IMR-90 (cell line): Measurements from ENCODE around the gene ACCSL. TPM values are rescaled to one million over a fixed set of nuclear protein-coding genes. Genes with fewer than 3 reads are reported as not detected.

ENCODE experiments used
- ATAC-seq: fragments of 200-7000 bp; cut with Tn5 transposase; 2 replicates; pipeline ENCODE4 v1.9.1; 2020; ENCODE audit warnings: low read depth, mild to moderate bottlenecking, moderate library complexity
- BruUV-seq: library from RNA; stranded (reverse); fragments of 400-500 nt; replicated peaks from 2 replicates; lab custom pipeline; 2021; lab: Mats Ljungman, UMichigan
- CTCF ChIA-PET: fragments of 300-600 bp; formaldehyde crosslinking; extraction: SDS; loops from one replicate; lab custom pipeline; 2021; ENCODE audit warnings: antibody characterized with exemption; lab: Yijun Ruan, JAX
- POLR2A ChIA-PET: fragments of 300-600 bp; sonication (Branson Sonifier 250); formaldehyde crosslinking; loops from one replicate; lab custom pipeline; 2022; ENCODE audit warnings: antibody characterized with exemption; ENCODE audit not compliant: unreplicated experiment; lab: Charles Lee
- DNase-seq: peaks from one replicate; pipeline ENCODE4 v3.0.0; 2013
- H2AFZ ChIP-seq: replicated peaks from 2 replicates; pipeline ENCODE3; 2013; ENCODE audit warnings: low read length, mild to moderate bottlenecking; ENCODE audit not compliant: poor library complexity
- H2AK5ac ChIP-seq: 2 replicates; pipeline ENCODE4 v1.6.1; 2013; ENCODE audit warnings: low read depth, low read length, inconsistent platforms
- H2AK9ac ChIP-seq: replicated peaks from 2 replicates; pipeline ENCODE3; 2013; ENCODE audit warnings: mild to moderate bottlenecking, low read depth, low read length, moderate library complexity; ENCODE audit not compliant: poor library complexity
- H2BK120ac ChIP-seq: 2 replicates; pipeline ENCODE4 v1.6.1; 2013; ENCODE audit warnings: low read depth, low read length, inconsistent platforms
- H2BK15ac ChIP-seq: 3 replicates; pipeline ENCODE4 v1.6.1; 2013; ENCODE audit warnings: low read depth, low read length, inconsistent platforms
- H2BK20ac ChIP-seq: 2 replicates; pipeline ENCODE4 v1.6.1; 2013; ENCODE audit warnings: low read depth, mild to moderate bottlenecking, inconsistent platforms, low read length, moderate library complexity
- H2BK5ac ChIP-seq: 2 replicates; pipeline ENCODE4 v1.6.1; 2013; ENCODE audit warnings: mild to moderate bottlenecking, low read depth, low read length, inconsistent platforms; ENCODE audit not compliant: poor library complexity, severe bottlenecking
- H3K14ac ChIP-seq: replicated peaks from 2 replicates; pipeline ENCODE4 v1.6.1; 2013; ENCODE audit warnings: low read depth, low read length, inconsistent platforms
- H3K18ac ChIP-seq: 2 replicates; pipeline ENCODE4 v1.6.1; 2013; ENCODE audit warnings: low read depth, low read length, control low read depth
- H3K23ac ChIP-seq: 2 replicates; pipeline ENCODE4 v1.6.1; 2013; ENCODE audit warnings: low read depth, low read length, inconsistent platforms
- H3K27ac ChIP-seq: 2 replicates; pipeline ENCODE4 v1.5.1; 2013; ENCODE audit warnings: mild to moderate bottlenecking, control low read depth, low read length; ENCODE audit not compliant: insufficient read depth
- H3K27me3 ChIP-seq: 2 replicates; pipeline ENCODE4 v1.6.1; 2013; ENCODE audit warnings: low read length; ENCODE audit not compliant: control insufficient read depth, insufficient read depth
- H3K36me3 ChIP-seq: 2 replicates; pipeline ENCODE4 v1.6.1; 2013; ENCODE audit warnings: low read length, mixed read lengths; ENCODE audit not compliant: control insufficient read depth, insufficient read depth
- H3K4ac ChIP-seq: 2 replicates; pipeline ENCODE4 v1.6.1; 2013; ENCODE audit warnings: low read depth, low read length, inconsistent platforms
- H3K4me1 ChIP-seq: 2 replicates; pipeline ENCODE4 v1.6.1; 2013; ENCODE audit warnings: low read length, mixed read lengths; ENCODE audit not compliant: control insufficient read depth, insufficient read depth
- H3K4me2 ChIP-seq: 2 replicates; pipeline ENCODE4 v1.6.1; 2013; ENCODE audit warnings: low read depth, mild to moderate bottlenecking, control low read depth, low read length, moderate library complexity
- H3K4me3 ChIP-seq: 2 replicates; pipeline ENCODE4 v1.5.1; 2013; ENCODE audit warnings: low read depth, mild to moderate bottlenecking, control low read depth, low read length, moderate library complexity; ENCODE audit not compliant: insufficient read depth
- H3K56ac ChIP-seq: 2 replicates; pipeline ENCODE4 v1.6.1; 2013; ENCODE audit warnings: low read length, inconsistent platforms; ENCODE audit not compliant: insufficient read depth; ENCODE audit errors: extremely low read depth
- H3K79me1 ChIP-seq, 2 experiments: 2 replicates each; pipeline ENCODE4 v1.6.1; 2013; ENCODE audit warnings: low read length in 2 of 2, inconsistent platforms in 1 of 2, low read depth in 1 of 2
- H3K9ac ChIP-seq: 2 replicates; pipeline ENCODE4 v1.6.1; 2013; ENCODE audit warnings: low read depth, low read length, control low read depth
- H3K9me1 ChIP-seq: 2 replicates; pipeline ENCODE4 v1.6.1; 2013; ENCODE audit warnings: low read length, inconsistent platforms; ENCODE audit not compliant: insufficient read depth
- H3K9me3 ChIP-seq: 2 replicates; pipeline ENCODE4 v1.6.1; 2013; ENCODE audit warnings: low read length; ENCODE audit not compliant: control insufficient read depth, insufficient read depth
- H4K20me1 ChIP-seq: 2 replicates; pipeline ENCODE4 v1.6.1; 2013; ENCODE audit warnings: low read length, inconsistent platforms; ENCODE audit not compliant: insufficient read depth
- H4K5ac ChIP-seq: 2 replicates; pipeline ENCODE4 v1.6.1; 2013; ENCODE audit warnings: mild to moderate bottlenecking, low read depth, low read length, control low read depth
- H4K8ac ChIP-seq, 2 experiments: 2 replicates each; pipeline ENCODE4 v1.6.1; 2013; ENCODE audit warnings: low read depth in 2 of 2, low read length in 2 of 2, control low read depth in 1 of 2, inconsistent platforms in 1 of 2
- H4K91ac ChIP-seq: 2 replicates; pipeline ENCODE4 v1.6.1; 2013; ENCODE audit warnings: low read depth, low read length, inconsistent platforms; ENCODE audit not compliant: insufficient read depth
- CEBPB ChIP-seq: IDR thresholded peaks from 2 replicates; pipeline ENCODE4 v1.6.1; 2012; ENCODE audit warnings: low read depth, low read length, improper control_type of control experiment
- CHD1 ChIP-seq: IDR thresholded peaks from 2 replicates; pipeline ENCODE4 v1.6.1; 2012; ENCODE audit warnings: low read depth, low read length, improper control_type of control experiment
- FOS ChIP-seq: fragments of 150-350 bp; IDR thresholded peaks from 2 replicates; pipeline ENCODE4 v1.6.1; 2016; ENCODE audit warnings: low read depth, low read length
- MAFK ChIP-seq: IDR thresholded peaks from 2 replicates; pipeline ENCODE4 v1.6.1; 2012; ENCODE audit warnings: low read depth, low read length, improper control_type of control experiment
- MAZ ChIP-seq: IDR thresholded peaks from 2 replicates; pipeline ENCODE4 v1.6.1; 2012; ENCODE audit warnings: low read depth, mild to moderate bottlenecking, low read length, improper control_type of control experiment, moderate library complexity, borderline replicate concordance
- MXI1 ChIP-seq: IDR thresholded peaks from 2 replicates; pipeline ENCODE4 v1.6.1; 2012; ENCODE audit warnings: low read depth, mild to moderate bottlenecking, low read length, moderate library complexity, borderline replicate concordance
- NFE2L2 ChIP-seq: fragments of 150-350 bp; IDR thresholded peaks from 2 replicates; pipeline ENCODE4 v1.6.1; 2016; ENCODE audit warnings: low read depth, mild to moderate bottlenecking, low read length
- POLR2A ChIP-seq: IDR thresholded peaks from 2 replicates; pipeline ENCODE4 v1.6.1; 2012; ENCODE audit warnings: mild to moderate bottlenecking, low read depth, low read length
- RCOR1 ChIP-seq: IDR thresholded peaks from 2 replicates; pipeline ENCODE4 v1.6.1; 2012; ENCODE audit warnings: mild to moderate bottlenecking, low read length, improper control_type of control experiment; ENCODE audit not compliant: insufficient replicate concordance
- RFX5 ChIP-seq: IDR thresholded peaks from 2 replicates; pipeline ENCODE4 v1.8.0; 2012; ENCODE audit warnings: low read depth, mild to moderate bottlenecking, low read length, moderate library complexity
- SMC3 ChIP-seq: fragments of 150-350 bp; IDR thresholded peaks from 2 replicates; pipeline ENCODE4 v1.6.1; 2016; ENCODE audit warnings: low read depth, mild to moderate bottlenecking, antibody characterized with exemption, low read length, moderate library complexity
- WGBS, 2 experiments: methylation state at CpG; one replicate each; pipeline versions ENCODE4 v1.1.5 to v1.1.7; 2013; ENCODE audit warnings: missing lambda C conversion rate in 2 of 2; ENCODE audit not compliant: insufficient read length in 1 of 2; ENCODE audit errors: extremely low coverage in 2 of 2; 5-methylcytosine and 5-hydroxymethylcytosine counted together
- dilution Hi-C: fragments of 300-500 bp; cut with HindIII; formaldehyde crosslinking; loops from one replicate; pipeline ENCODE4 v1.14.3; 2018; ENCODE audit warnings: low sequenced_read_pairs; ENCODE audit not compliant: unreplicated experiment
- in situ Hi-C: fragments of 300-500 bp; cut with MboI; formaldehyde crosslinking; loops from 3 replicates; pipeline ENCODE4 v1.14.3; 2019; ENCODE audit warnings: low sequenced_read_pairs, inconsistent platforms, mixed read lengths
- intact Hi-C: fragments of 100-400 bp; cut with micrococcal nuclease; formaldehyde crosslinking; loops from 2 replicates; pipeline ENCODE4 v1.10.0; 2022
- polyA plus RNA-seq, 3 experiments: library from polyadenylated mRNA; depleted of rRNA; stranded (reverse); fragments of >200 nt; gene quantifications; 2 replicates each; pipeline ENCODE4 v1.2.3, GENCODE V29; 2012; ENCODE audit warnings: low replicate concordance in 1 of 3
- total RNA-seq: library from RNA; depleted of rRNA; stranded (reverse); fragments of >200 nt; gene quantifications from 2 replicates; pipeline ENCODE4 v1.2.3, GENCODE V29; 2012
- TF ChIP-seq, protein P1 (sequence below): fragments of 150-350 bp; IDR thresholded peaks from 2 replicates; pipeline ENCODE4 v1.6.1; 2017; ENCODE audit warnings: mild to moderate bottlenecking, antibody characterized with exemption, low read length, low read depth
- TF ChIP-seq, protein P2 (sequence below): fragments of 150-350 bp; IDR thresholded peaks from 2 replicates; pipeline ENCODE4 v1.6.1; 2016; ENCODE audit warnings: low read depth, mild to moderate bottlenecking, low read length, moderate library complexity, borderline replicate concordance
- TF ChIP-seq, protein P3 (sequence below): conservative IDR thresholded peaks from 2 replicates; pipeline ENCODE4 v1.5.1; 2012; ENCODE audit warnings: mild to moderate bottlenecking, low read depth, low read length, improper control_type of control experiment

The ACCSL gene
- total and polyA plus RNA-seq, 2 of the 4 experiments (the other 2 are of a cell fraction), result not detected

DNA sequence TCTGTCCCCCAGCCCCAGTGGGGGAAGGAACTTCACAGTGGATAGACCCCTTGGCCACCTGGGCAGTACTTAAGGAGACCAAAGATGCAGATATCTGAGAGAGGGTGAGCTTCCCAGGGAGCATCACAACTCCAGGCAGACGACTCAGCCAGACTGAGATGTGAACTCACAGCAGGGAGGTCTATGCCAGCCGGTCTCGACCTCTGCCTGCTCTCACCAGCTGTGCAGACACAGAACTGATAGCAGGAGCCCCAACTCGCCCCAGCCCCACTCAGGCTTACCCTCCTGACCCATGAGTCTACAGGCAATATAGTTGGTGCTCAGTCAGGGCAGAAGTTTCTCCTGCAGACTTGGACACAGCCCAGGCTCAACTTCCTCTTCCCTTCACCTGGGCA is 29.7 kb upstream of the ACCSL start:
- Histone ChIP-seq H2AK5ac (no peak overlapping the region), H3K4me1 (peaks cover 6% of the 10 kb centered on the region), H3K36me3 (no peaks in the 10 kb centered on the region), H3K9me3 (no peaks in the 10 kb centered on the region), H4K8ac (no peak overlapping the region), H3K9ac (no peak overlapping the region), H2AFZ (no peak overlapping the region), H3K18ac (no peak overlapping the region), H2BK20ac (no peak overlapping the region), H3K79me1 (no peaks in the 10 kb centered on the region), H3K56ac (no peak overlapping the region), H3K4me3 (no peak overlapping the region), H3K23ac (no peak overlapping the region), H3K14ac (no peak overlapping the region), H3K4ac (no peak overlapping the region), H2AK9ac (no peak overlapping the region), H3K9me1 (no peaks in the 10 kb centered on the region), H3K27ac (no peak overlapping the region), H2BK120ac (no peak overlapping the region), H2BK15ac (no peak overlapping the region), H4K91ac (no peak overlapping the region), H3K27me3 (no peaks in the 10 kb centered on the region), H4K5ac (no peak overlapping the region), H2BK5ac (no peak overlapping the region), H4K20me1 (no peaks in the 10 kb centered on the region), H3K4me2 (no peak overlapping the region)
- TF ChIP-seq POLR2A (no peak), MAZ (no peak), FOS (no peak), MAFK (no peak), CEBPB (no peak), RFX5 (no peak), NFE2L2 (no peak), RCOR1 (no peak), SMC3 (no peak), MXI1 (no peak), CHD1 (no peak)
- TF ChIP-seq, protein P1, sequence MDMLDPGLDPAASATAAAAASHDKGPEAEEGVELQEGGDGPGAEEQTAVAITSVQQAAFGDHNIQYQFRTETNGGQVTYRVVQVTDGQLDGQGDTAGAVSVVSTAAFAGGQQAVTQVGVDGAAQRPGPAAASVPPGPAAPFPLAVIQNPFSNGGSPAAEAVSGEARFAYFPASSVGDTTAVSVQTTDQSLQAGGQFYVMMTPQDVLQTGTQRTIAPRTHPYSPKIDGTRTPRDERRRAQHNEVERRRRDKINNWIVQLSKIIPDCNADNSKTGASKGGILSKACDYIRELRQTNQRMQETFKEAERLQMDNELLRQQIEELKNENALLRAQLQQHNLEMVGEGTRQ, result no peak
- TF ChIP-seq, protein P2, sequence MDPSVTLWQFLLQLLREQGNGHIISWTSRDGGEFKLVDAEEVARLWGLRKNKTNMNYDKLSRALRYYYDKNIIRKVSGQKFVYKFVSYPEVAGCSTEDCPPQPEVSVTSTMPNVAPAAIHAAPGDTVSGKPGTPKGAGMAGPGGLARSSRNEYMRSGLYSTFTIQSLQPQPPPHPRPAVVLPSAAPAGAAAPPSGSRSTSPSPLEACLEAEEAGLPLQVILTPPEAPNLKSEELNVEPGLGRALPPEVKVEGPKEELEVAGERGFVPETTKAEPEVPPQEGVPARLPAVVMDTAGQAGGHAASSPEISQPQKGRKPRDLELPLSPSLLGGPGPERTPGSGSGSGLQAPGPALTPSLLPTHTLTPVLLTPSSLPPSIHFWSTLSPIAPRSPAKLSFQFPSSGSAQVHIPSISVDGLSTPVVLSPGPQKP, result no peak
- TF ChIP-seq, protein P3, sequence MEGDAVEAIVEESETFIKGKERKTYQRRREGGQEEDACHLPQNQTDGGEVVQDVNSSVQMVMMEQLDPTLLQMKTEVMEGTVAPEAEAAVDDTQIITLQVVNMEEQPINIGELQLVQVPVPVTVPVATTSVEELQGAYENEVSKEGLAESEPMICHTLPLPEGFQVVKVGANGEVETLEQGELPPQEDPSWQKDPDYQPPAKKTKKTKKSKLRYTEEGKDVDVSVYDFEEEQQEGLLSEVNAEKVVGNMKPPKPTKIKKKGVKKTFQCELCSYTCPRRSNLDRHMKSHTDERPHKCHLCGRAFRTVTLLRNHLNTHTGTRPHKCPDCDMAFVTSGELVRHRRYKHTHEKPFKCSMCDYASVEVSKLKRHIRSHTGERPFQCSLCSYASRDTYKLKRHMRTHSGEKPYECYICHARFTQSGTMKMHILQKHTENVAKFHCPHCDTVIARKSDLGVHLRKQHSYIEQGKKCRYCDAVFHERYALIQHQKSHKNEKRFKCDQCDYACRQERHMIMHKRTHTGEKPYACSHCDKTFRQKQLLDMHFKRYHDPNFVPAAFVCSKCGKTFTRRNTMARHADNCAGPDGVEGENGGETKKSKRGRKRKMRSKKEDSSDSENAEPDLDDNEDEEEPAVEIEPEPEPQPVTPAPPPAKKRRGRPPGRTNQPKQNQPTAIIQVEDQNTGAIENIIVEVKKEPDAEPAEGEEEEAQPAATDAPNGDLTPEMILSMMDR, result no peak
- BruUV-seq, result no TSS peak
- CTCF ChIA-PET, result no interaction called here
- DNase-seq, result no peak
- dilution Hi-C loops, result no loop called here
- WGBS, 2 experiments, result 13% methylated on average over 1 of the region's 4 CpGs; no CpG with 5 or more reads in 1 of the 2 experiments
- no peak for ATAC-seq
- intact Hi-C loops, result no loop called here
- in situ Hi-C loops, result no loop called here
- POLR2A ChIA-PET, result no interaction called here
